ENCODE data around the gene MBLAC1. TPM values are rescaled to one million over a fixed set of nuclear protein-coding genes. Genes with fewer than 3 reads are reported as not detected.

The MBLAC1 gene
- polyA plus RNA-seq, 3 donors, result 0.57 to 0.81 (median 0.59) TPM

GRCh38 chr7:100126239-100126930 is 382 bp upstream of the MBLAC1 start:
- Histone ChIP-seq H3K9me3 (replicated peaks in 1 of 2; ENCODE audit: control insufficient read depth in 1 of 2, insufficient read depth in 1 of 2, low read length in 2 of 2) (no peaks in the 10 kb centered on the region), H3K27ac (ENCODE audit: low read depth in 1 of 2, low read length in 2 of 2) (peak overlapping the region; percentile 92 to 93), H3K79me2 (ENCODE audit: insufficient read depth, low read length) (peaks cover 13% of the 10 kb centered on the region), H3K4me2 (replicated peaks; ENCODE audit: extremely low read depth, low read length, poor library complexity, severe bottlenecking) (peak overlapping the region; percentile 98), H2AFZ (ENCODE audit: insufficient read depth, low read depth, low read length, poor library complexity, severe bottlenecking) (peak overlapping the region; percentile 97), H4K20me1 (ENCODE audit: insufficient read depth, low read length) (peaks cover 3% of the 10 kb centered on the region), H3K9ac (ENCODE audit: insufficient read depth, low read length, poor library complexity, severe bottlenecking) (peak overlapping the region; percentile 81), H3K36me3 (replicated peaks in 1 of 2; ENCODE audit: control insufficient read depth in 1 of 2, insufficient read depth in 2 of 2, low read length in 2 of 2) (no peaks in the 10 kb centered on the region), H3K4me3 (replicated peaks in 1 of 3; ENCODE audit: low read depth in 2 of 3, low read length in 3 of 3) (peak overlapping the region; percentile 83 to 93 (median 87)), H3K4me1 (ENCODE audit: control insufficient read depth in 1 of 2, insufficient read depth in 2 of 2, low read length in 2 of 2) (peaks cover 44 to 55% of the 10 kb centered on the region in 2 donors), H3K27me3 (ENCODE audit: control insufficient read depth in 2 of 2, insufficient read depth in 2 of 2, low read length in 2 of 2) (peaks cover 0 to 14% of the 10 kb centered on the region in 2 donors)
- Mint-ChIP-seq H3K9me3 (peaks cover 0 to 3% (median 0%) of the 10 kb centered on the region in 7 donors), H3K4me1 (peaks cover 48% of the 10 kb centered on the region), H3K36me3 (peaks cover 2 to 3% of the 10 kb centered on the region in 2 donors), H3K4me3 (peak overlapping the region; percentile 98 to 99), H3K27ac (peak overlapping the region; percentile 98 to 100 (median 99)), H3K27me3 (ENCODE audit: low read depth in 3 of 3) (peaks cover 11 to 19% (median 16%) of the 10 kb centered on the region in 3 donors)
- 16% methylated on average over 28 of the region's 29 CpGs for WGBS (ENCODE audit: insufficient coverage)
- TF ChIP-seq, protein P1, sequence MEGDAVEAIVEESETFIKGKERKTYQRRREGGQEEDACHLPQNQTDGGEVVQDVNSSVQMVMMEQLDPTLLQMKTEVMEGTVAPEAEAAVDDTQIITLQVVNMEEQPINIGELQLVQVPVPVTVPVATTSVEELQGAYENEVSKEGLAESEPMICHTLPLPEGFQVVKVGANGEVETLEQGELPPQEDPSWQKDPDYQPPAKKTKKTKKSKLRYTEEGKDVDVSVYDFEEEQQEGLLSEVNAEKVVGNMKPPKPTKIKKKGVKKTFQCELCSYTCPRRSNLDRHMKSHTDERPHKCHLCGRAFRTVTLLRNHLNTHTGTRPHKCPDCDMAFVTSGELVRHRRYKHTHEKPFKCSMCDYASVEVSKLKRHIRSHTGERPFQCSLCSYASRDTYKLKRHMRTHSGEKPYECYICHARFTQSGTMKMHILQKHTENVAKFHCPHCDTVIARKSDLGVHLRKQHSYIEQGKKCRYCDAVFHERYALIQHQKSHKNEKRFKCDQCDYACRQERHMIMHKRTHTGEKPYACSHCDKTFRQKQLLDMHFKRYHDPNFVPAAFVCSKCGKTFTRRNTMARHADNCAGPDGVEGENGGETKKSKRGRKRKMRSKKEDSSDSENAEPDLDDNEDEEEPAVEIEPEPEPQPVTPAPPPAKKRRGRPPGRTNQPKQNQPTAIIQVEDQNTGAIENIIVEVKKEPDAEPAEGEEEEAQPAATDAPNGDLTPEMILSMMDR (IDR thresholded peaks at IDR 0.05), result no peak
- intact Hi-C loops (cut with micrococcal nuclease), result loop anchor here in 1 of 2 donors (5.0 to 10.0 kb wide), 2 partner anchors 204 to 548 kb away; partner anchors contain the start of gene GNB2
- no peak for DNase-seq

GRCh38 chr7:100127866-100128636 is 1.3 kb downstream of the MBLAC1 start:
- WGBS (ENCODE audit: insufficient coverage), result under 1% methylated on average over 32 of the region's 37 CpGs
- intact Hi-C loops (cut with micrococcal nuclease), result loop anchor here (1.0 to 10.0 kb wide), 3 partner anchors 9 to 547 kb away; partner anchors contain the start of genes CNPY4 (in 1 of the 2), GNB2 (in 1 of the 2) and TAF6 (in 1 of the 2)

More at GRCh38 chr7:100127866-100128636, 1.3 kb downstream of the MBLAC1 start:
- H3K36me3 Mint-ChIP-seq, result no peaks in the 10 kb centered on the region
- H3K27me3 Mint-ChIP-seq (ENCODE audit: low read depth in 3 of 3), result peaks cover 13 to 19% (median 17%) of the 10 kb centered on the region in 3 donors
- peaks cover 40% of the 10 kb centered on the region for H3K4me1 Mint-ChIP-seq
- H3K9me3 Mint-ChIP-seq, result peaks cover 0 to 4% (median 0%) of the 10 kb centered on the region in 7 donors
- H3K9me3 ChIP-seq (replicated peaks in 1 of 2; ENCODE audit: control insufficient read depth in 1 of 2, insufficient read depth in 1 of 2, low read length in 2 of 2), result no peaks in the 10 kb centered on the region
- no peak for DNase-seq
- peaks cover 3% of the 10 kb centered on the region for H4K20me1 ChIP-seq (ENCODE audit: insufficient read depth, low read length)
- peak overlapping the region; percentile 97 for H2AFZ ChIP-seq (ENCODE audit: insufficient read depth, low read depth, low read length, poor library complexity, severe bottlenecking)
- TF ChIP-seq, protein P1 (IDR thresholded peaks at IDR 0.05), result no peak
- H3K4me1 ChIP-seq (ENCODE audit: control insufficient read depth in 1 of 2, insufficient read depth in 2 of 2, low read length in 2 of 2), result peaks cover 36 to 46% of the 10 kb centered on the region in 2 donors
- H3K27ac ChIP-seq (ENCODE audit: low read depth in 1 of 2, low read length in 2 of 2), result peak overlapping the region in 1 of 2 donors; percentile 92
- H3K27me3 ChIP-seq (ENCODE audit: control insufficient read depth in 2 of 2, insufficient read depth in 2 of 2, low read length in 2 of 2), result peaks cover 0 to 14% of the 10 kb centered on the region in 2 donors
- no peaks in the 10 kb centered on the region for H3K36me3 ChIP-seq (replicated peaks in 1 of 2; ENCODE audit: control insufficient read depth in 1 of 2, insufficient read depth in 2 of 2, low read length in 2 of 2)
- H3K27ac Mint-ChIP-seq, result peak overlapping the region in 5 of 7 donors; percentile 33 to 78 (median 50)
- peak overlapping the region; percentile 83 to 93 (median 87) for H3K4me3 ChIP-seq (replicated peaks in 1 of 3; ENCODE audit: low read depth in 2 of 3, low read length in 3 of 3)
- peaks cover 13% of the 10 kb centered on the region for H3K79me2 ChIP-seq (ENCODE audit: insufficient read depth, low read length)
- H3K4me3 Mint-ChIP-seq, result peak overlapping the region; percentile 84 to 98
- peak overlapping the region; percentile 81 for H3K9ac ChIP-seq (ENCODE audit: insufficient read depth, low read length, poor library complexity, severe bottlenecking)
- peak overlapping the region; percentile 98 for H3K4me2 ChIP-seq (replicated peaks; ENCODE audit: extremely low read depth, low read length, poor library complexity, severe bottlenecking)
